NOMO-1 treated with DMSO at 0.1 percent for 48 hours (cell line): ENCODE results near the gene GDI2.
"Not testable (repeated sequence)": the region's sequence is repeated elsewhere in the genome, so short reads cannot be mapped to it uniquely, and the experiment has no call there.

ENCODE experiments used
- DNase-seq: peaks from one replicate; lab custom pipeline; 2025; ENCODE audit not compliant: unreplicated experiment; lab: John Stamatoyannopoulos, UW

The GDI2 gene

GRCh38 chr10:5828725-5829124 is 15.5 kb upstream of the GDI2 start:
- no peak for DNase-seq

GRCh38 chr10:5827841-5828240 is 14.6 kb upstream of the GDI2 start:
- DNase-seq = no peak

GRCh38 chr10:5826511-5826910 is 13.3 kb upstream of the GDI2 start:
- DNase-seq = not testable (repeated sequence)

- no peak for DNase-seq
Measured at GRCh38 chr10:5818894-5819293, 5.7 kb upstream of the GDI2 start.

DNA sequence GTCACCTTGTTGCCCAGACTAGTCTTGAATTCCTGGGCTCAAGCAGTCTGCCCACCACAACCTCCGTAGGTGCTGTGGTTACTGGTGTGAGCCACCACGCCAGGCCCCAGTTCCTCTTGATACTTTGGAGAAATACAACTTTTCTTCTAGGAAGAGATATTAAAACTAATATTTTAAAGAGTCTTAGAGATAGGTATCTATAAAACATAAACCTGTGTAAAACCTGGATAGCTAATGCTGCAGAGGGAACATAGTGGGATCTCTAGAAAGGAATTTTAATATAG is 4.8 kb upstream of the GDI2 start:
- DNase-seq = no peak

DNA sequence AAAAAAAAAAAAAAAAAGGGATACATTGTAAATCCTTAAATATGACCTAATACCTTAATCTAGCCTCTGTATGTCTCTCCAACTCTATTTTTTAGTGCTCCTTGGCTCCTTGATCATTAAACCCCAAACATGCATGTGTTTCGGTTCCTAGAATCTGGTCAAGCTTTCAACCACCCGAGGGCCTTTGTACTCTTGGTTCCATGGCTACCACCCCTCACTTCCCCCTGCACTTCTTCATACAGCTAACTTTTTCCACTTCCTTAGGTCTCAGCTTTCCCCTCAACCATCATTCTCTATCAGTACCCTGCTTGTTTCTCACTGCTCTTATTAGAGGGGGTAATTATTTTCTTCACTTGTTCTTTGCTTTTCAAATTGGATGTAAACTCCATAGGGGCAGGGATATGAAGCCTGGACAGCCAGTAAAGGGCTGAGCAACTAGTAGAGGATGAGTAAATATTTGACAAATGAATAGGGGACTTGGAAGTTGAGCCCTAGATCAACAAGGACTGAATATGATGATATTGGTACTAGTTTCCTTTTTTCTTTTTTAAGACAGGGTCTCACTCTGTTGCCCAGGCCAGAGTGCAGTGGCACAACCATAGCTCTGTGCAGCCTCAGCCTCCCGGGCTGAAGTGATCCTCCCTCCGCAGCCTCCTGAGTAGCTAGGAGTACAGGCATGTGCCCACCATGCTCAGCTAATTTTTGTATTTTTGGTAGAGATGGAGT is 4.3 kb upstream of the GDI2 start:
- DNase-seq = peak; percentile 21

DNA sequence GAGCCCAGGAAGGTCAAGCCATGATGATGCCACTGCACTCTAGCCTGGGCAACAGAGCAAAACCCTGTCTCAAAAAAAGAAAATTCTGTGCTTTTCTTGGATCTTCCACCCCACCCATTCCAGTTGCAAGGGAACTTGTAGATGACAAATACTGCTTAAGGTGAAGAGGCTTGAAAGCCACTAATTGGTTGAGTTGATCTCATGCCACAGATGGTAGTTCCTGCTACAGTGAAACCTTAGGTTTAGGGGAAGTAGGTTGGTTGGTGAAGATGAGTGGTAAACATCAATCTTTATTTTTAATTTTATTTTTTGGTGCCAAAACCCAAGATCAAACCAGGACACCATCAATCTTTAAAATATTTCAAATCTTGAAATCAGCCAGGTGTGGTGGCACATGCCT is 2.9 kb upstream of the GDI2 start:
- peak; percentile 71 for DNase-seq

DNA sequence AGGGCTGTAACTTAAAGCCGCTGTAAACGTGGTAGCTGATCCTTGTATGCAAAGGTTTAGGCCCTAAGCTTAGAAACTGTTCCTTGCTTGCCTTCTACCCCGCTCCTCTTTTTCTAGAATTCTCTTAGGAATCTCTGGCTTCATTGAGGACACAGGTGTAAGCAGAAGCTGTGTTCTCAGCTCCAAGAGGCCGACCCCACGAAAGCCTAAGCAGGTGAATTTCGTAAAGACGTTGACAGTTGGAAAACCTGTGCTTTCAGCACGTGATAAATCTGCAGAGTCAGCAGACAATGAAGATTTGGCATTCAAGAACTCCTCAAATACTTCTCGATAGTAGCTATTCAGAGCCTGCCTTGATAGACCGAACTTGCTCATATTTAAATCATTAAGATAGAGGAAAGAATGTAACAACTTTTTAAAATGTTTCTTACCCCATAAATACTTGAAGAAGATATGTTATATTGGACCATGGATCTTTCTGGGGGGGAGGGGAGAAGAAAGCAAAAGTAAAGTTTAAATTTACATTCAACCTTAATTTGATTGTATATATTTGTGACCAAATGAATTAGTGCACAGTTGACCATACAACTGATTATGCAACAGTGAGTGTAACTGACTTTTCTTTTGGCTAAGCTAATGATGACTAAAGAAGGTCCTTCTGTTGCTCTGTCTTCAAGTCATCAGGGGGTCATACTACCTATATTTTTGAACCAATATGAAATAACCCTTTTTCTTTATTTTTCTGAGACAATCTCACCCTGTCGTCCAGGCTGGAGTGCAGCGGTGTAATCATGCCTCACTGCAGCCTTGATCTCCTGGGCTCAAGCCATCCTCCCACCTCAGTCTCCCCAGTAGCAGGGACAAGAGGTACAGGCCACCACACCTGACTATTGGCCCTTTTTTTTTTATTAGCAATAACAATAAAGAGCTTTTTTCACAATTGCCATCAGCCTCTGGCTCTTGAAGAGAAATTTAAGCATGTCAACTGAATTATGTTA is 1.2 kb upstream of the GDI2 start:
- peak; percentile 38 for DNase-seq

DNA sequence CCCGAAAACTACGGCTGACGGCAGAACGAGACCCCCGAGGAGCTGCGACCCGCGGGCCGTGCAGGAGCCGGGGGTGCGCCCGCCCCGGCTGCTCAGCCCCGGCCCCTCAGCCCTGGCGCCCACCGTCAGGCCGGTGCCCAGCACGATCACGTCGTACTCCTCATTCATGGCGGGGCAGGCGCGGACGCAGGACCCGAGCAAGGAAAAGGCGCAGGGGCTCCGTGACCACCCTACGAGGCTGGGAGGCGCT is 218 bp downstream of the GDI2 start:
- no peak for DNase-seq

- DNase-seq = peak; percentile 44
Measured at GRCh38 chr10:5812283-5813090, 747 bp downstream of the GDI2 start.

DNA sequence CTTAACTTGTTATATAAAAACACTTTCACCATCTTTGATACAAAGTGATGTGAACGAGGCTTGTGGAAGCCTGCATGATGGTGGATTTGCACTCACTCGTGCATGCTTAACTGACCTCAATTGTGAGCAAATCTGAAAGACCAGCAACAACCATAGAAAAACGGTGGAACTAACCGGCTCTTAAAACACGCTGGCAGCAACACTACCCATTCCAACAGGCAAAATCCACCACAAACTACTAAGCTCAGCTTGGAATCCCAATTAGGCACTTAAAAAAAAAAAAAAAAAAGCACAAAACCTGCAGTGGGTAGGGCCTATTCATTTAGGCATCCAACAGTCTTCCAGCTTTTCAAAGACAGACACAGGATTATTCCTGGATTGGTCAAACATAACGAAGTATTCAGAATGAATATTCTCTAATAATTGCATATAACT is 1.8 kb downstream of the GDI2 start:
- DNase-seq = no peak

DNA sequence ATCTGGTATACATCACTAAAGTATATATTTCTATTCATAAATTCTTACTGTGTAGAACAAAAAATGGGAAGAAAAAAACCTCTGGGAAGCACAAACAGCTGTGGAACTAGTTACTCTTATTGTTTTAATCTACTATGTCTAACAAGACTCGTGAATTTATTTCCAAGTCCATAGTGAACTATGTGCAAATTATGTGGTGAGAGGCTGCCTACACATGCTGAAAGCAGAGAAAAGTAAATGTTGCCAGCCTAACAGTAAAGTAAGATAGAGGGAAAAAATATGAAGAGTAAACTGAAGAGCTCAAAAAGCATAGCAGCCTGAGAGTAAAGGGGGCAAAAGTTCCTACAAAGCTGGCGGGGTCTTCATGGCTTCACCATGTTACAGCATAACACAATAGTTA is 3.0 kb downstream of the GDI2 start:
- no peak for DNase-seq

GRCh38 chr10:5809527-5810154 is 3.6 kb downstream of the GDI2 start:
- DNase-seq = no peak

DNA sequence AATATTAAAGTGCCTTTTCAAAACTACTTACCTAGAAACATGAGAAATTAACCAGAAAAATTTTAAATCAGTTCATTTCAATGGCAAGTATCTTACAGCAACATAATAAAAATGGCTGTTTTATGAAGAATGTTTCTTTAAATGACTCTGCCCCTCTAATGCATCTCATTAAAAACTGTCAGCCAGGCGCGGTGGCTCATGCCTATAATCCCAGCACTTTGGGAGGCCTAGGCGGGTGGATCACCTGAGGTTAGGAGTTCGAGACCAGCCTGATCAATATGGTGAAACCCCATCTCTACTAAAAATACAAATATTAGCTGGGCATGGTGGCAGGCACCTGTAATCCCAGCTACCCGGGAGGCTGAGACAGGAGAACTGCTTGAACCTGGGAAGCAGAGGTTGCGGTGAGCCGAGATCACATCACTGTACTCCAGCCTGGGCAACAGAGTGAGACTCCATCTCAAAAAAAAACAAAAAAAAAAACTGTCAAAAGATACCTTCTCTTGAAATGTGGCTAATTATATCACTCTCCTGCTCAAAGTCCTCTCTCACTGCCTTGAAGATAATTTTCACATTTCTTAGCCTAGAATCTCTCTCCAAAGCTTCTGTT is 4.3 kb downstream of the GDI2 start:
- not testable (repeated sequence) for DNase-seq

GRCh38 chr10:5806745-5807144 is 6.5 kb downstream of the GDI2 start:
- no peak for DNase-seq

- DNase-seq = no peak
Measured at GRCh38 chr10:5805711-5806110, 7.5 kb downstream of the GDI2 start.

GRCh38 chr10:5805260-5805659 is 8.0 kb downstream of the GDI2 start:
- no peak for DNase-seq

DNA sequence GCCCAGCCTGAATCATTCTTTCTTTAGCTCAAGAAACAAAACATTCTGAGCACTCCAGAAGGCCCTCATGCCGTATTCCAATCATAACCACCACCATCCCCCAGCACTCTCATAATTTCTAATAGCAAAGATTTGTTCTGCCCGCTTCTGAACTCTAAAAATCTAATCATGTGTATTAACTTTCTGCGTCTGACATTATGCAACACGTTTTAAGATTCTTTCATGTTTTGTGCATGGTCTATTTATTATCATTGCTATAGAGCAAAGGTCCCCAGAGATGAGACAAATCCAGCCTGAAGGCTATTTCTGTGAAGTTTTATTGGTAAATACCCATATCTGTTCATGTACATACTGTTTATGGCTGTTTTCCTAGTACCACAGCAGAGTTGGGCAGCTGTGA is 8.8 kb downstream of the GDI2 start:
- DNase-seq = no peak

GRCh38 chr10:5800782-5801181 is 12.5 kb downstream of the GDI2 start:
- DNase-seq = no peak

- DNase-seq = no peak
Measured at GRCh38 chr10:5794236-5794635, 19.0 kb downstream of the GDI2 start.

- no peak for DNase-seq
Measured at GRCh38 chr10:5789626-5790025, 23.6 kb downstream of the GDI2 start.
